ENCODE results near the gene TFPI. TPM values are rescaled to one million over a fixed set of nuclear protein-coding genes. Genes with fewer than 3 reads are reported as not detected.

The TFPI gene
- total and polyA plus RNA-seq, 2 donors (not counting 1 experiment from before 2014, with no cell fraction given) = not detected

DNA sequence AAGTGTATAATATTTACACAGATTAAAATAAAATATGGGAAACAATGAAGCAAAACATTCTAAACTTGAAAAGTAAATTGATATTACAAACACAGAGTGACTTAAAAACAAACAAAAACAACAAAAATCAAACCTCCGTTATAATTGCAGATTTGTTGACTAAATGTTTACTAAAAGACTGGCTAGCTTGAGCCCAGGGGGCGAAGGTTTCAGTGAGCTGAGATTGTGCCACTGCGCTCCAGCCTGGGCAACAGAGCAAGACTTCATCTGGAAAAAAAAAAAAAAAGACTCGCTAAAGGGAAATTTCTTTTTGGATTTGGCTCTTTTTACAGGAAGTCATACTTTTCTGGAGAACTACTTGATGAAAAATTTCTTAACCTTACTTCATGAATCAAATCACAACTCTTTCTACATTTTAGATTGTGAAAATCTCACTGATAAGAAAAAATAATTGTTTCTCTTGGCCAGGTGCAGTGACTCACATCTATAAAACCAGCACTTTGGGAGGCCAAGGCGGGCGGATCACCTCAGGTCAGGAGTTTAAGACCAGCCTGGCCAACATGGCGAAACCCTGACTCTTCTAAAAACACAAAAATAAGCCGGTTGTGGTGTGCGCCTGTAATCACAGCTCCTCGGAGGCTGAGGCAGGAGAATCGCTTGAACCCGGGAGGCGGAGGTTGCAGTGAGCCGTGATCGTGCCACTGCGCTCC, 9.7 kb downstream of the TFPI start:
- TF ChIP-seq, protein P1, sequence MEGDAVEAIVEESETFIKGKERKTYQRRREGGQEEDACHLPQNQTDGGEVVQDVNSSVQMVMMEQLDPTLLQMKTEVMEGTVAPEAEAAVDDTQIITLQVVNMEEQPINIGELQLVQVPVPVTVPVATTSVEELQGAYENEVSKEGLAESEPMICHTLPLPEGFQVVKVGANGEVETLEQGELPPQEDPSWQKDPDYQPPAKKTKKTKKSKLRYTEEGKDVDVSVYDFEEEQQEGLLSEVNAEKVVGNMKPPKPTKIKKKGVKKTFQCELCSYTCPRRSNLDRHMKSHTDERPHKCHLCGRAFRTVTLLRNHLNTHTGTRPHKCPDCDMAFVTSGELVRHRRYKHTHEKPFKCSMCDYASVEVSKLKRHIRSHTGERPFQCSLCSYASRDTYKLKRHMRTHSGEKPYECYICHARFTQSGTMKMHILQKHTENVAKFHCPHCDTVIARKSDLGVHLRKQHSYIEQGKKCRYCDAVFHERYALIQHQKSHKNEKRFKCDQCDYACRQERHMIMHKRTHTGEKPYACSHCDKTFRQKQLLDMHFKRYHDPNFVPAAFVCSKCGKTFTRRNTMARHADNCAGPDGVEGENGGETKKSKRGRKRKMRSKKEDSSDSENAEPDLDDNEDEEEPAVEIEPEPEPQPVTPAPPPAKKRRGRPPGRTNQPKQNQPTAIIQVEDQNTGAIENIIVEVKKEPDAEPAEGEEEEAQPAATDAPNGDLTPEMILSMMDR (IDR thresholded peaks at IDR 0.05) = no peak
- no peak for TF ChIP-seq EZH2 (IDR thresholded peaks at IDR 0.05; ENCODE audit: borderline replicate concordance, insufficient read depth, low read depth, low read length, poor library complexity, severe bottlenecking)
- no peak overlapping the region for H3K9ac ChIP-seq (ENCODE audit: low read length)

DNA sequence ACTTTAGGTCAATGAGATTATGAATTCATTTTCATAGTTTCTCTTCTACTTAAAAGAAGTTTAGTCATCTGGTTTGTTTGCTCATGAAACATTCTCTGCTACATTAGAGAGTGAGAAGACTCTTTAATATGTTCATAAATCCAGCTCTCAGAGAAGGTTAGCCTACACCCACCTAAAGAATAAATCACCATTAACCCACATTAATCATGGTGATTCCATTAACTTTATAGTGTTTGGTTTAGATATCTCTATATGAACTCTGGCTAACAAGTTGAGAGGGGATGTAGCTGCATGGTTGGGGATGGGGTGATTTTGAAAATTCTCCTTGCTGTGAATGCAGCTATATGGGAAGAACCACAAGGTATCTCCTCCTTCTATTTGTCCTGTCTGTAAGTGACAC, 10.7 kb downstream of the TFPI start:
- ATAC-seq (ENCODE audit: low read depth) (no peak), DNase-seq (no peak)
- Histone ChIP-seq H3K27ac (ENCODE audit: low read length in 2 of 2) (no peak overlapping the region), H3K4me1 (ENCODE audit: control insufficient read depth in 2 of 2, insufficient read depth in 2 of 2, low read length in 2 of 2) (no peaks in the 10 kb centered on the region), H3K79me2 (ENCODE audit: control insufficient read depth, insufficient read depth, low read length) (no peaks in the 10 kb centered on the region), H3K4me2 (replicated peaks; ENCODE audit: low read depth, low read length, poor library complexity, severe bottlenecking) (no peak overlapping the region), H2AFZ (ENCODE audit: insufficient read depth, low read depth, low read length, poor library complexity, severe bottlenecking) (no peak overlapping the region), H3K9ac (ENCODE audit: low read length) (no peak overlapping the region), H3K27me3 (replicated peaks in 1 of 4; ENCODE audit: control extremely low read depth in 1 of 4, control insufficient read depth in 3 of 4, insufficient read depth in 4 of 4, low read length in 3 of 4) (no peaks in the 10 kb centered on the region), H3K4me3 (ENCODE audit: control extremely low read depth in 1 of 5, extremely low read depth in 1 of 5, insufficient read depth in 1 of 5, low read depth in 2 of 5, low read length in 4 of 5) (no peak overlapping the region), H3K9me3 (ENCODE audit: control extremely low read depth in 1 of 3, control insufficient read depth in 2 of 3, insufficient read depth in 1 of 3, low read length in 2 of 3) (no peaks in the 10 kb centered on the region), H4K20me1 (ENCODE audit: control insufficient read depth, insufficient read depth, low read length, poor library complexity, severe bottlenecking) (no peaks in the 10 kb centered on the region), H3K36me3 (replicated peaks in 1 of 2; ENCODE audit: control extremely low read depth in 1 of 2, control insufficient read depth in 1 of 2, extremely low read depth in 1 of 2, insufficient read depth in 2 of 2, low read length in 1 of 2) (no peaks in the 10 kb centered on the region)
- no peaks in the 10 kb centered on the region for H3K27me3 Mint-ChIP-seq
- POLR2A ChIA-PET = no interaction called here
- intact Hi-C loops (cut with micrococcal nuclease) = no loop called here
- CTCF ChIA-PET = no interaction called here
- TF ChIP-seq, protein P1 (IDR thresholded peaks at IDR 0.05) = no peak
- TF ChIP-seq EZH2 (IDR thresholded peaks at IDR 0.05; ENCODE audit: borderline replicate concordance, insufficient read depth, low read depth, low read length, poor library complexity, severe bottlenecking) = no peak
- H3K9me3 Mint-ChIP-seq (ENCODE audit: insufficient read depth) = no peaks in the 10 kb centered on the region
- H3K4me3 Mint-ChIP-seq = no peak overlapping the region
- no peak overlapping the region for H3K27ac Mint-ChIP-seq
- H3K4me1 Mint-ChIP-seq = no peaks in the 10 kb centered on the region

More for the DNA sequence above, 9.7 kb downstream of the TFPI start:
- no peak for ATAC-seq (ENCODE audit: low read depth)
- Mint-ChIP-seq H3K27me3 (no peaks in the 10 kb centered on the region), H3K4me1 (no peaks in the 10 kb centered on the region), H3K27ac (no peak overlapping the region), H3K4me3 (no peak overlapping the region), H3K9me3 (ENCODE audit: insufficient read depth) (no peaks in the 10 kb centered on the region)
- no peak overlapping the region for H3K27ac ChIP-seq (ENCODE audit: low read length in 2 of 2)
- H3K4me3 ChIP-seq (ENCODE audit: control extremely low read depth in 1 of 5, extremely low read depth in 1 of 5, insufficient read depth in 1 of 5, low read depth in 2 of 5, low read length in 4 of 5) = no peak overlapping the region
- H3K27me3 ChIP-seq (replicated peaks in 1 of 4; ENCODE audit: control extremely low read depth in 1 of 4, control insufficient read depth in 3 of 4, insufficient read depth in 4 of 4, low read length in 3 of 4) = no peaks in the 10 kb centered on the region
- 95% methylated on average over 11 of the region's 16 CpGs for WGBS (ENCODE audit: insufficient coverage)
- no peak overlapping the region for H2AFZ ChIP-seq (ENCODE audit: insufficient read depth, low read depth, low read length, poor library complexity, severe bottlenecking)
- no peaks in the 10 kb centered on the region for H3K36me3 ChIP-seq (replicated peaks in 1 of 2; ENCODE audit: control extremely low read depth in 1 of 2, control insufficient read depth in 1 of 2, extremely low read depth in 1 of 2, insufficient read depth in 2 of 2, low read length in 1 of 2)
- H3K79me2 ChIP-seq (ENCODE audit: control insufficient read depth, insufficient read depth, low read length) = no peaks in the 10 kb centered on the region
- no peaks in the 10 kb centered on the region for H4K20me1 ChIP-seq (ENCODE audit: control insufficient read depth, insufficient read depth, low read length, poor library complexity, severe bottlenecking)
- no peaks in the 10 kb centered on the region for H3K9me3 ChIP-seq (ENCODE audit: control extremely low read depth in 1 of 3, control insufficient read depth in 2 of 3, insufficient read depth in 1 of 3, low read length in 2 of 3)
- no peak for DNase-seq
- no peak overlapping the region for H3K4me2 ChIP-seq (replicated peaks; ENCODE audit: low read depth, low read length, poor library complexity, severe bottlenecking)
- H3K4me1 ChIP-seq (ENCODE audit: control insufficient read depth in 2 of 2, insufficient read depth in 2 of 2, low read length in 2 of 2) = no peaks in the 10 kb centered on the region
- POLR2A ChIA-PET = no interaction called here
- CTCF ChIA-PET = no interaction called here
- intact Hi-C loops (cut with micrococcal nuclease) = no loop called here
